IPS DF 6.9 (cell line): ENCODE measurements around the gene IFT122.
"Not testable (repeated sequence)": the region's sequence is repeated elsewhere in the genome, so short reads cannot be mapped to it uniquely, and the experiment has no call there.

Experiments used
- DNase-seq: peaks from one replicate; pipeline ENCODE4 v3.0.0-alpha.2; 2013; ENCODE audit warnings: low read depth, low spot score
- H3K27ac ChIP-seq: one replicate; pipeline ENCODE4 v1.5.1; 2013; ENCODE audit warnings: low read length, control low read depth
- H3K27me3 ChIP-seq: 2 replicates; pipeline ENCODE4 v1.6.1; 2013; ENCODE audit warnings: mild to moderate bottlenecking, low read length; ENCODE audit not compliant: control insufficient read depth, insufficient read depth
- H3K36me3 ChIP-seq: 2 replicates; pipeline ENCODE4 v1.6.1; 2013; ENCODE audit warnings: low read length; ENCODE audit not compliant: control insufficient read depth, insufficient read depth
- H3K4me1 ChIP-seq: 2 replicates; pipeline ENCODE4 v1.6.1; 2013; ENCODE audit warnings: low read length; ENCODE audit not compliant: control insufficient read depth, insufficient read depth
- H3K4me3 ChIP-seq: 2 replicates; pipeline ENCODE4 v1.5.1; 2013; ENCODE audit warnings: mild to moderate bottlenecking, low read length
- H3K9me3 ChIP-seq: 2 replicates; pipeline ENCODE4 v1.6.1; 2013; ENCODE audit warnings: low read length, inconsistent platforms; ENCODE audit not compliant: control insufficient read depth, insufficient read depth
- WGBS: extraction: QIAGEN DNeasy Blood & Tissue Kit; methylation state at CpG from one replicate; pipeline ENCODE4 v1.1.7; 2013; ENCODE audit warnings: mixed read lengths, missing lambda C conversion rate; ENCODE audit not compliant: insufficient read length, insufficient coverage; 5-methylcytosine and 5-hydroxymethylcytosine counted together

IFT122 gene, protein sequence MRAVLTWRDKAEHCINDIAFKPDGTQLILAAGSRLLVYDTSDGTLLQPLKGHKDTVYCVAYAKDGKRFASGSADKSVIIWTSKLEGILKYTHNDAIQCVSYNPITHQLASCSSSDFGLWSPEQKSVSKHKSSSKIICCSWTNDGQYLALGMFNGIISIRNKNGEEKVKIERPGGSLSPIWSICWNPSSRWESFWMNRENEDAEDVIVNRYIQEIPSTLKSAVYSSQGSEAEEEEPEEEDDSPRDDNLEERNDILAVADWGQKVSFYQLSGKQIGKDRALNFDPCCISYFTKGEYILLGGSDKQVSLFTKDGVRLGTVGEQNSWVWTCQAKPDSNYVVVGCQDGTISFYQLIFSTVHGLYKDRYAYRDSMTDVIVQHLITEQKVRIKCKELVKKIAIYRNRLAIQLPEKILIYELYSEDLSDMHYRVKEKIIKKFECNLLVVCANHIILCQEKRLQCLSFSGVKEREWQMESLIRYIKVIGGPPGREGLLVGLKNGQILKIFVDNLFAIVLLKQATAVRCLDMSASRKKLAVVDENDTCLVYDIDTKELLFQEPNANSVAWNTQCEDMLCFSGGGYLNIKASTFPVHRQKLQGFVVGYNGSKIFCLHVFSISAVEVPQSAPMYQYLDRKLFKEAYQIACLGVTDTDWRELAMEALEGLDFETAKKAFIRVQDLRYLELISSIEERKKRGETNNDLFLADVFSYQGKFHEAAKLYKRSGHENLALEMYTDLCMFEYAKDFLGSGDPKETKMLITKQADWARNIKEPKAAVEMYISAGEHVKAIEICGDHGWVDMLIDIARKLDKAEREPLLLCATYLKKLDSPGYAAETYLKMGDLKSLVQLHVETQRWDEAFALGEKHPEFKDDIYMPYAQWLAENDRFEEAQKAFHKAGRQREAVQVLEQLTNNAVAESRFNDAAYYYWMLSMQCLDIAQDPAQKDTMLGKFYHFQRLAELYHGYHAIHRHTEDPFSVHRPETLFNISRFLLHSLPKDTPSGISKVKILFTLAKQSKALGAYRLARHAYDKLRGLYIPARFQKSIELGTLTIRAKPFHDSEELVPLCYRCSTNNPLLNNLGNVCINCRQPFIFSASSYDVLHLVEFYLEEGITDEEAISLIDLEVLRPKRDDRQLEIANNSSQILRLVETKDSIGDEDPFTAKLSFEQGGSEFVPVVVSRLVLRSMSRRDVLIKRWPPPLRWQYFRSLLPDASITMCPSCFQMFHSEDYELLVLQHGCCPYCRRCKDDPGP

DNA sequence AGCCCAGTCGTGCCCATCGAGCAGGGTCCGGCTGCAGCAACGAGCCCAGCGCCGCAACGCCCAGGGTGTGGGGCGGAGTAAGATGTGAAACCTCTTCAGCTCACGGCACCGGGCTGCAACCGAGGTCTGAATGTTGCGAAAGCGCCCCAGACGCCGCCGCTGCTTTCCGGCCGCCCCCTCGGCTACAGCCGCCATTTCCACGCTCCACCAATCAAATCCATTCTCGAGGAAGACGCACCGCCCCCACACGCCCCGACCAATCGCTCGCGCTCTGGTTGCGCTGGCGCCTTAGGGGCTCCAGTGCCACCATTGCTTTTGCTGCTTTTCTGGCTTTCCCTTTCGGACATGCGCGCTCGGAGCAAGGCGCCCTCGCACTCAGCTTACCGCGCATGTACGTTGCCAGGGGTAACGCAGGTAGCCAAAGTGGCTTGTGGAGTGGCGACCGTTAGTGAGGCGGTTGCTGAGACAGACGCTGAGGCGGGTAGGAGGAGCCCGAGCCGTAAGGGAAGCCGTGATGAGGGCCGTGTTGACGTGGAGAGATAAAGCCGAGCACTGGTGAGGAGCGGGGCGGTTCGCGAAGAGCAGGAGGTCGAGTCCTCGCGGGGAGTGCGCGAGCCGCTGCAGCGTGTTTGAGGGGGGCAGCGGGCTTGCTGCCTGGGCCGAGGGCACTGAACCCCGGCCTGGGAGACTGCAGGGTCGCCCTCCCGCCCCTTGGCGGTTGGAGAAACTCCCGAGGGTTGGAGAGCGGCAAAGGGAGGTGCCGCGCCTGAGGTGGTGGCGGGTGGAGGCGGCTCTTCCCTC is at the start of gene IFT122, which contains the start of gene MBD4:
Gene IFT122 (plus strand): TSS at position 408 of the 801 bp plus-strand sequence. CDS start 107 bp downstream, at position 515.
Gene MBD4 (minus strand): TSS at position 132 of the 801 bp plus-strand sequence. CDS start 115 bp downstream, at position 17.
- peak within 1 kb of the TSS; percentile 77 for H3K4me3 ChIP-seq
- peaks cover 7% of the 10 kb centered on the region; the same call in 1 of the 2 replicates for H3K36me3 ChIP-seq
- no CpG with 5 or more reads among the region's 75 CpGs for WGBS
- peaks cover 2% of the 10 kb centered on the region; the same call in 1 of the 2 replicates for H3K4me1 ChIP-seq
- DNase-seq: peak; percentile 98
- H3K9me3 ChIP-seq: no peaks in the 10 kb centered on the region
- H3K27me3 ChIP-seq: no peaks in the 10 kb centered on the region
- H3K27ac ChIP-seq: no peak within 1 kb of the TSS

DNA sequence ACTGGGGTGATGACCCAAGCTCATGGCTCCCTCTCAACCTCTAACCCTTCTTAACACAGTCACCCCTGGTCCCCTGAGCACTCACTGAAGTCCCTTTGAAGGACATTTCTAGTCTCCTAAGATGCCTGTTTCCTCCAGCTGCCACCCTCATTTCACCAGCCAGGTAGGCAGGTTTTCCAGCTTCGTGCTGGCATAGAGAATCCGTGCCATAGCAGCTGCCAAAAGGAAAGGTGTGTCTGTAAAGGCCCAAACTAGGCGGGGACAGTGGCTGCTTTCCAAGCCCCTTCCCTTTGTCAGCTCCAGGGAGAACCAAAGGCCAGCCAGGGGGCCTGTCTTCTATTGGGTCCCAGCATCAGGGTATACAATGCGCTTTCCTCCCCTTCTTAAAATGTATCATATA is 48.4 kb upstream of the IFT122 start:
- not testable (repeated sequence) for H3K4me3 ChIP-seq, H3K9me3 ChIP-seq, H3K4me1 ChIP-seq, H3K27ac ChIP-seq, H3K27me3 ChIP-seq, DNase-seq
- H3K36me3 ChIP-seq: peaks cover 16% of the 10 kb centered on the region; the same call in 1 of the 2 replicates
- WGBS: no CpG with 5 or more reads among the region's 4 CpGs

DNA sequence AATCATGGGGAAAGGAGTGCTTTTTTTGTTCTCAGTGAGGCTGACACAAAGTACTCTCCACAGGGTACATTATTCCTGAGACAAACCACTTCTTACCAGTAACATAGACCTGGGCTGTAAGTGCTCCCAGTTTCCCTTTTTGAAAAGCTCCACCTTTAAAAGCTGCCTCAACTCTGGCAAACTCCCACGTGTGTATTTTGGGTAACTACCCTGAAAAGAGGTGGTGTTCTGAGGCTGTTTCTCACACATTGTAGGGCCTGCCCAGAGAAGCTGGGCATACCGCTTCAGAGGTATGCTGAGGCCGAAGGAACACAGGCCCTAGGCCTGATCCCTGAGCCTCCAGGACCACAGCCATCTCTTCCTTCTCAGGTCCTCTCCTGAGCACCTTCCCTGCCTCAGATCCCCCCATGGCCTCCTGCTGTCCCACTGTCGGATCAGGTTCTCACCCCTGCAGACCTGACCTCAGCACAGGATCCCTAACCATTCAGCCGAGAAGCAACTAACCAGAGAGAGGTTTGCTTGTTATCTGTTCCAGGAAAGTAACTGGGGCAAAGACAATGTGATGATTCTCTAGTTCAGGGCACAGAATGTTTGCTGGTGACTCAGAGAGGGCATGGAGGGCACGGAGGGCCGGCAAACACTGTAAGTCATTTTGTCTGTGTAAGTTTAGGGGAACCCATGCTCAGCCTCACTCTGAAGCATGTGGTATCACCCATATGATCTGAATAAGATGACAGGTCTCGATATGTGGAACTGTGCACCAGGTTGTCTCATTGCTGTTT is 47.7 kb upstream of the IFT122 start:
- H3K27me3 ChIP-seq, H3K4me3 ChIP-seq, H3K4me1 ChIP-seq, H3K27ac ChIP-seq, H3K9me3 ChIP-seq, DNase-seq: not testable (repeated sequence)
- WGBS: no CpG with 5 or more reads among the region's 8 CpGs
- H3K36me3 ChIP-seq: peaks cover 16% of the 10 kb centered on the region; the same call in 1 of the 2 replicates

DNA sequence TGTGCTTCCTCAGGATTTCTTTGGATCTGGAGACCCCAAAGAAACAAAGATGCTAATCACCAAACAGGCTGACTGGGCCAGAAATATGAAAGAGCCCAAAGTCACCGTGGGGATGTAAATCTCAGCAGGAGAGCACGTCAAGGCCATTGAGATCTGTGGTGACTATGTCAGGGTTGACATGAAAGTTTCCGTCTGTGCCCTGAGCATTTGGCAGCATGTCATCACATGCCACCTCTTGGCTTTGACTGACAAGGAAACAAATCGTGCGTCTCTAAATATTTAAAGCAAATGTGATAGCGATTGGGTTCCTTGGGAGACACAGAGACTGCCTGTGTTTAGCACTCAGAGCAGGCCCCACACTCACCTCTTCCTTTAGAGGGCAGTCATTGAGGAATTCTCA is 46.8 kb upstream of the IFT122 start:
- H3K4me1 ChIP-seq: no peaks in the 10 kb centered on the region; the same call in 1 of the 2 replicates
- no peaks in the 10 kb centered on the region for H3K9me3 ChIP-seq
- H3K4me3 ChIP-seq: no peak overlapping the region
- no peak for DNase-seq
- H3K27me3 ChIP-seq: no peaks in the 10 kb centered on the region
- peaks cover 16% of the 10 kb centered on the region; the same call in 1 of the 2 replicates for H3K36me3 ChIP-seq
- no CpG with 5 or more reads among the region's 6 CpGs for WGBS
- H3K27ac ChIP-seq: no peak overlapping the region

DNA sequence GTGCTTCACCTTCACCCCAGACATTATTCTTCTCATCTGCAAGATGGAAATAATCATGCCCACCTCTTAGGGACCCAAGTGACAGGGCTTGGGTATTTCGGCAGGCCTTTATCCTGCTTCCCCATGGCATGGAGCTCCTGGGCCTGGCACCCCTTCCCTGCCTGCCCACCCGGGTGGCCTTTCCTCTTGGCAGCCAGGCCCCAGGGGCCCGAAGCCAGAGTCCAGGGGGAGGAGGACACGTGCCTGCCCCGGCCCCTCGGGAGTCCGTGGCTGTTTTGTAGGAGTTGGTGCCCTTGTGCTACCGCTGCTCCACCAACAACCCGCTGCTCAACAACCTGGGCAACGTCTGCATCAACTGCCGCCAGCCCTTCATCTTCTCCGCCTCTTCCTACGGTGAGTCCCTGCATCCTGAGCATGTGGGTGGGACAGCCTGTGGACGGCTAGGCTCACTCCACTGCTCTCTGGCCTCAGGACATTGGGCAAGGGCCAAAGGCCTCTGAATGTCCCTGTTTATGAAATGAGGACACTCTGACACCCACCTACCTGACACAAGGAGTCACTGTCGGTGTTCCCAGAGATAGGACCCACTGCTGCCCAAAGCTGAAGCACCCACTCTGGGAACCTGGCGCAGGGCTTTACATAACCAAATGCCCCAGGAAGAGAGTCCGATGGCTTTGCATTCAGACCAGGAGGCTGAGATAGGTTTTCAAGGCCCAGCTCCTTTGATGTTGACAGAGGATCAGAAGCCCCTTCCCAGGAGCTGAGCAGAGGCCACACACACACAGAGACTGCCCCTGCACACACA is 46.1 kb upstream of the IFT122 start:
- H3K4me1 ChIP-seq, H3K27ac ChIP-seq, H3K27me3 ChIP-seq, DNase-seq, H3K9me3 ChIP-seq, H3K4me3 ChIP-seq: not testable (repeated sequence)
- no CpG with 5 or more reads among the region's 17 CpGs for WGBS
- peaks cover 16% of the 10 kb centered on the region; the same call in 1 of the 2 replicates for H3K36me3 ChIP-seq

DNA sequence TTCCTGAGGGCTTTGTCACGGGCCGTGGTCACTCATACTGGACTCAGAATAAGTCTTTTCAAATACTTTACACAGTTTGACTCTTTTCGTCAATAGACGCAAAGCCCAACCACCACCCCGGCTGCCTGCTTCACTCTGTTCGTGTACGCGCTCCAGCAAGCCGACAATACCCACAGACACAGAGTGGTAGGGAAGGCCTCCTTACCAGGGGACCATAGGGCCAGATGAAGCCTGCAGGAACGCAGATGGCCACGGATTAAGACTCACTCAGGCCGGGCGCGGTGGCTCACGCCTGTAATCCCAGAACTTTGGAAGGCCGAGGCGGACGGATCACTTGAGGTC is 41.2 kb upstream of the IFT122 start:
- 0 out of 2 replicates have a peak, but pooled peaks cover under 1% of the 10 kb centered on the region for H3K36me3 ChIP-seq
- no CpG with 5 or more reads among the region's 18 CpGs for WGBS
- no peaks in the 10 kb centered on the region; the same call in 1 of the 2 replicates for H3K4me1 ChIP-seq
- DNase-seq: no peak
- H3K27ac ChIP-seq: no peak overlapping the region
- H3K27me3 ChIP-seq: no peaks in the 10 kb centered on the region
- H3K4me3 ChIP-seq: peak overlapping the region; percentile 53; the same call in 1 of the 2 replicates
- H3K9me3 ChIP-seq: no peaks in the 10 kb centered on the region

DNA sequence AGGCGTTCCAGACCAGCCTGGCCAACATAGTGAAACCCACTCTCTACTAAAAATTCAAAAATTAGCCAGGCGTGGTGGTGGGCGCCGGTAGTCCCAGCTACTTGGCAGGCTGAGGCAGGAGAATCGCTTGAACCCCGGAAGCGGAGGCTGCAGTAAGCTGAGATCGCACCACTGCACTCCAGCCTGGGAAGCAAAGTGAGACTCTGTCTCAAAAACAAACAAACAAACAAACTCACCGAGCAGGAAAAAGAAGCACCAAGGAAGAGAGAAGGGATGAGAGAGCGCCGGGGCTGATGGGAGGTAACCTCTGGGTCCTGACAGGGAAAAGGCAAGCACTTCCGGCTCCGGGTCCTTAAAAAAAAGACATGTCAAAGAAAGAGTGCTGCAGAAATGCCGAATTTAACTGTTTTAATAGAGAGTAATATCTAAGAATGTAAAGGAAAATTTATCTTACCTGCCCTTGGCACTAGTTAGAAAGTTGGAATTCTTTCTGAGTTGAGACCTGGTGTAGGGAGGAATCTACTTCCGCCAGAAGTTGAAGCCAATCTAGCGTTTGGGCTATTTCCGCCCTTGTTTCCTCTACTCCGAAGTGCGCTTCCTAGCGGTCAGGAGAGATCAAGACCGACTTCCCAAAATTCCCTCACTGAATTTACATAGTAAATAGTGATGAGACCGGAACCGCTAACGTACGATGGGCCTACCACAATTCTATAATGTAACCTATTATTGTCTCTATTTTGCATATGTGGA is 40.7 kb upstream of the IFT122 start:
- no peak overlapping the region for H3K27ac ChIP-seq
- WGBS: no CpG with 5 or more reads among the region's 25 CpGs
- no peaks in the 10 kb centered on the region for H3K36me3 ChIP-seq
- peak; percentile 88 for DNase-seq
- no peaks in the 10 kb centered on the region for H3K27me3 ChIP-seq
- H3K9me3 ChIP-seq: no peaks in the 10 kb centered on the region
- H3K4me3 ChIP-seq: peak overlapping the region; percentile 53; the same call in 1 of the 2 replicates
- peaks cover 2% of the 10 kb centered on the region; the same call in 1 of the 2 replicates for H3K4me1 ChIP-seq

DNA sequence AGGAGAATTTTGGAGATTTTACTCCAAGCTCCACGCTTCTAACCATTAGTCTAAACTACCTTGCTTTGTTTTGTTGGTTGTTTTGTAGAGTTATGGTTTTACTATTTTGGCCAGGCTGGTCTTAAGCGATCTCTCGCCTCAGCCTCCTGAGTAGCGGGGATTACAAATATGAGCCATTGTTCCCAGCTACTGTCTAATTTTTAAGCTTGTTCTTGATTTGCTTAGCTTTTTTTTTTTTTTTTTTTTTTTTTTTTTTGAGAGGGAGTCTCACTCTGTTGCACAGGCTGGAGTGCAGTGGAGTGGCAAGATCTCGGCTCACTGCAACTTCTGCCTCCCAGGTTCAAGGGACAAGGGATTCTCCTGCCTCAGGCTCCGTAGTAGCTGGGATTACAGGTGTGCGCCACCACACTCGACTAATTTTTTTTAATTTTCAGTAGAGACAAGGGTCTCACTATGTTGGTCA is 40.1 kb upstream of the IFT122 start:
- no peaks in the 10 kb centered on the region for H3K36me3 ChIP-seq
- peaks cover 2% of the 10 kb centered on the region; the same call in 1 of the 2 replicates for H3K4me1 ChIP-seq
- H3K4me3 ChIP-seq: no peak overlapping the region; the same call in 1 of the 2 replicates
- no peaks in the 10 kb centered on the region for H3K9me3 ChIP-seq
- no peak for DNase-seq
- no CpG with 5 or more reads among the region's 8 CpGs for WGBS
- no peak overlapping the region for H3K27ac ChIP-seq
- H3K27me3 ChIP-seq: no peaks in the 10 kb centered on the region
